Lower lobe of right lung (tissue), 2 donors: Measurements from ENCODE around the gene SEMA3E. TPM values are rescaled to one million over a fixed set of nuclear protein-coding genes. Genes with fewer than 3 reads are reported as not detected.

Experiments used
- ATAC-seq, 2 donors: fragments of 200-7000 bp; cut with Tn5 transposase; one replicate each; pipeline ENCODE4 v1.9.1; 2020 to 2022; ENCODE audit warnings: mild to moderate bottlenecking in 2 of 2, moderate library complexity in 2 of 2
- DNase-seq: peaks from one replicate; pipeline ENCODE4 v3.0.0-alpha.2; 2020
- H3K27ac ChIP-seq: fragments of 200-600 bp; one replicate; pipeline ENCODE4 v1.8.0; 2022
- H3K27me3 ChIP-seq: fragments of 200-600 bp; one replicate; pipeline ENCODE4 v1.8.0; 2022; ENCODE audit warnings: low read depth
- H3K36me3 ChIP-seq: fragments of 200-600 bp; one replicate; pipeline ENCODE4 v1.8.0; 2022; ENCODE audit warnings: mild to moderate bottlenecking
- H3K4me1 ChIP-seq: fragments of 200-600 bp; one replicate; pipeline ENCODE4 v1.8.0; 2022
- H3K4me3 ChIP-seq: fragments of 200-600 bp; one replicate; pipeline ENCODE4 v1.8.0; 2022; ENCODE audit warnings: mild to moderate bottlenecking
- H3K9me3 ChIP-seq: fragments of 200-600 bp; one replicate; pipeline ENCODE4 v1.8.0; 2022
- intact Hi-C: fragments of 100-400 bp; cut with DNase I; formaldehyde crosslinking; loops from one replicate; pipeline ENCODE4 v1.11.0; 2022
- total RNA-seq: library from RNA; stranded (reverse); fragmentation: NEBNext Ultra II Directional; extraction: Animal tissue kit (Norgen Biotek cat#: 25700); gene quantifications from one replicate; pipeline ENCODE4 v1.2.1, GENCODE V29; 2021
- TF ChIP-seq, protein P1 (sequence below): fragments of 200-600 bp; IDR thresholded peaks from one replicate; pipeline ENCODE4 v1.8.0; 2022; ENCODE audit warnings: antibody characterized with exemption, mild to moderate bottlenecking
- donor health status: DM: no; HTN: yes; CAD: no; lungs with severe emphysema.

SEMA3E gene
- total RNA-seq, 1 donor from 2014 or later, result 8.8 TPM

DNA sequence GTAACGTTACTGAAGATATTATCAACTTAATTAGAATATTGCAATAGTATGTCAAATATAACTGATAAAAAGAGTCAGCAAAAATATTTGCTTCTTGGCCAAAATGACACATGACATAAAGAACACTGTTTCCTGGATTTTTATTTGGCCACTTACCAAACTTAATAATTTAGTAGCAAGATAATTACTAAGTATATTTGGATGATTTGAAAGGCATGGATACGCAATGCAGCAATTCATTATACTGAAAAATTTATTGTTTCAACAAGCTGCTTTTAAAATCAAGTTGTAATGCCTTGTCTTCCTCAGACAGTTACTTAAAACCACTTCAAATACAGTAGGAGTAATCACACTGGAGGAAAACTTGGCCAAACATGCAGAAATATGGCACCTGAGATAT lies 234.0 kb downstream of the SEMA3E start:
- ATAC-seq (no peak), DNase-seq (no peak)
- intact Hi-C loops, result loop anchor here (10.0 kb wide), 1 partner anchor 240 kb away; no protein-coding TSS in a partner anchor
- Histone ChIP-seq H3K9me3 (no peaks in the 10 kb centered on the region), H3K27ac (no peak overlapping the region), H3K4me1 (no peaks in the 10 kb centered on the region), H3K4me3 (no peak overlapping the region), H3K36me3 (no peaks in the 10 kb centered on the region), H3K27me3 (no peaks in the 10 kb centered on the region)
- TF ChIP-seq, protein P1, sequence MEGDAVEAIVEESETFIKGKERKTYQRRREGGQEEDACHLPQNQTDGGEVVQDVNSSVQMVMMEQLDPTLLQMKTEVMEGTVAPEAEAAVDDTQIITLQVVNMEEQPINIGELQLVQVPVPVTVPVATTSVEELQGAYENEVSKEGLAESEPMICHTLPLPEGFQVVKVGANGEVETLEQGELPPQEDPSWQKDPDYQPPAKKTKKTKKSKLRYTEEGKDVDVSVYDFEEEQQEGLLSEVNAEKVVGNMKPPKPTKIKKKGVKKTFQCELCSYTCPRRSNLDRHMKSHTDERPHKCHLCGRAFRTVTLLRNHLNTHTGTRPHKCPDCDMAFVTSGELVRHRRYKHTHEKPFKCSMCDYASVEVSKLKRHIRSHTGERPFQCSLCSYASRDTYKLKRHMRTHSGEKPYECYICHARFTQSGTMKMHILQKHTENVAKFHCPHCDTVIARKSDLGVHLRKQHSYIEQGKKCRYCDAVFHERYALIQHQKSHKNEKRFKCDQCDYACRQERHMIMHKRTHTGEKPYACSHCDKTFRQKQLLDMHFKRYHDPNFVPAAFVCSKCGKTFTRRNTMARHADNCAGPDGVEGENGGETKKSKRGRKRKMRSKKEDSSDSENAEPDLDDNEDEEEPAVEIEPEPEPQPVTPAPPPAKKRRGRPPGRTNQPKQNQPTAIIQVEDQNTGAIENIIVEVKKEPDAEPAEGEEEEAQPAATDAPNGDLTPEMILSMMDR, result no peak

DNA sequence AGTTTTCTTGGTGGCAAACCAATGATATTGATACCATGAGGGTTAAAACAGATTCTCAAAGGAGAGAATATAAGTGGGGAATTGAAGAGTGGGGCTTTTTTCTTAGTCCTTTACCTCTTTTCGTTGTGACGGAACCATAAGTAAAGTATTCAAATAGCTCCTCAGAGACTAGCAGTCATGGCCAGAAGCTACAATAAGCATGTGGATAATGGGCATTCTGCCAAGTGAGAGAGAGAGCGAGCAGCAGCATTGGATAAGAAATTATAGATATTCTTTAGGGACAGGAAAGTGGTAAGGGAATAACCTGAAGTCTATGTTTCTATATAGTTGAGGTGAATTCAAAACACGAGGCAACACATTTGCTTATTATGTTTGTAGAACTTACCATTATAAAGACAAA lies 235.1 kb downstream of the SEMA3E start:
- DNase-seq, result no peak
- Histone ChIP-seq H3K36me3 (no peaks in the 10 kb centered on the region), H3K4me3 (no peak overlapping the region), H3K9me3 (no peaks in the 10 kb centered on the region), H3K27me3 (no peaks in the 10 kb centered on the region), H3K27ac (no peak overlapping the region), H3K4me1 (no peaks in the 10 kb centered on the region)
- no peak for ATAC-seq
- TF ChIP-seq, protein P1, result no peak
- intact Hi-C loops, result loop anchor here (10.0 kb wide), 1 partner anchor 241 kb away; no protein-coding TSS in a partner anchor

- Histone ChIP-seq H3K4me3 (no peak overlapping the region), H3K27ac (no peak overlapping the region), H3K9me3 (no peaks in the 10 kb centered on the region), H3K36me3 (no peaks in the 10 kb centered on the region), H3K27me3 (no peaks in the 10 kb centered on the region), H3K4me1 (no peaks in the 10 kb centered on the region)
- no peak for ATAC-seq
- intact Hi-C loops, result loop anchor here (10.0 kb wide), 1 partner anchor 241 kb away; no protein-coding TSS in a partner anchor
- TF ChIP-seq, protein P1, result no peak
- DNase-seq, result no peak
Measured at GRCh38 chr7:83413424-83413823, 235.5 kb downstream of the SEMA3E start.

GRCh38 chr7:83410989-83411591 lies 237.8 kb downstream of the SEMA3E start:
- DNase-seq (no peak), ATAC-seq (peak in 1 of 2 donors; percentile 48)
- TF ChIP-seq, protein P1, result peak; percentile 49
- intact Hi-C loops, result loop anchor here (10.0 kb wide), 1 partner anchor 244 kb away; no protein-coding TSS in a partner anchor
- no peak overlapping the region for H3K4me3 ChIP-seq
- H3K36me3 ChIP-seq, result no peaks in the 10 kb centered on the region
- no peaks in the 10 kb centered on the region for H3K27me3 ChIP-seq
- no peaks in the 10 kb centered on the region for H3K4me1 ChIP-seq
- no peaks in the 10 kb centered on the region for H3K9me3 ChIP-seq
- H3K27ac ChIP-seq, result no peak overlapping the region

DNA sequence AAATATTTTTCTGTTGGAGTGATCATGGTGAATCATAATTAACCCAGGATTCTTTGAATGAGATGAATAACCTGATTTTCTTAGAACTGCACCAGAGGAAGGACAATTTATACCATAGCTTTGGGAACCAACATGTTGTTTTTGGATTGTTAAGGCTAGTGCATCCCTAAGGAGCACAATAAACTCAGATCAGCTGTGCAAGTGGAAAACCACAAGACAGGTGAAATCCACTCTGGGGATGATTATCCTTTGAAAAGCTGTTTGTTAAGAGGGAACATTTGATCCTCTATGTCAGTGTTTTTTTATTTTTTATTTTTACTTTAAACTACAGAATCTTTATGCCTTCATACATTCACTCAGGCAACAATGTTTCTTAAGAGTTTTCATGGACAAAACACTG lies 254.2 kb downstream of the SEMA3E start:
- no peaks in the 10 kb centered on the region for H3K27me3 ChIP-seq
- no peak overlapping the region for H3K27ac ChIP-seq
- no peak for ATAC-seq
- no peaks in the 10 kb centered on the region for H3K4me1 ChIP-seq
- no peaks in the 10 kb centered on the region for H3K36me3 ChIP-seq
- no peaks in the 10 kb centered on the region for H3K9me3 ChIP-seq
- no peak overlapping the region for H3K4me3 ChIP-seq
- intact Hi-C loops, result no loop called here
- no peak for DNase-seq
- TF ChIP-seq, protein P1, result no peak
